Fibroblast of lung (primary cell): Measurements from ENCODE around the gene ICE2. TPM values are rescaled to one million over a fixed set of nuclear protein-coding genes. Genes with fewer than 3 reads are reported as not detected.

Experiments
- DNase-seq, 2 donors: peaks; one replicate each; pipeline versions ENCODE4 v3.0.0 to v3.0.0-alpha.2; 2010; ENCODE audit warnings: low read depth in 2 of 2
- H2AFZ ChIP-seq: 2 replicates; pipeline ENCODE4 v1.5.1; 2012; ENCODE audit warnings: low read length, control low read depth, inconsistent platforms
- H3K27ac ChIP-seq: 2 replicates; pipeline ENCODE4 v1.5.1; 2011; ENCODE audit warnings: low read length, control low read depth; ENCODE audit not compliant: insufficient read depth
- H3K27me3 ChIP-seq: 2 replicates; pipeline ENCODE4 v1.5.1; 2011; ENCODE audit warnings: mild to moderate bottlenecking, low read length; ENCODE audit not compliant: control insufficient read depth, insufficient read depth
- H3K36me3 ChIP-seq: 2 replicates; pipeline ENCODE4 v1.5.1; 2011; ENCODE audit warnings: low read length; ENCODE audit not compliant: control insufficient read depth, insufficient read depth
- H3K4me1 ChIP-seq: 2 replicates; pipeline ENCODE4 v1.5.1; 2011; ENCODE audit warnings: low read length; ENCODE audit not compliant: control insufficient read depth, insufficient read depth; ENCODE audit errors: extremely low read depth
- H3K4me2 ChIP-seq: 2 replicates; pipeline ENCODE4 v1.5.1; 2011; ENCODE audit warnings: low read length, control low read depth; ENCODE audit not compliant: insufficient read depth; ENCODE audit errors: extremely low read depth
- H3K4me3 ChIP-seq, 4 experiments: fragments of 200-600 bp in 1 of 4; sonication (generic) in 1 of 4; replicated peaks in 1 of 4; 2 replicates each; pipeline ENCODE4 v1.5.1; 2011 to 2016; ENCODE audit warnings: low read length in 4 of 4, low read depth in 3 of 4, mild to moderate bottlenecking in 3 of 4, control low read depth in 2 of 4, inconsistent platforms in 1 of 4, mixed read lengths in 1 of 4; ENCODE audit not compliant: insufficient read depth in 1 of 4; ENCODE audit errors: control extremely low read depth in 1 of 4
- H3K79me2 ChIP-seq: 2 replicates; pipeline ENCODE4 v1.5.1; 2012; ENCODE audit warnings: mild to moderate bottlenecking, low read length, inconsistent platforms; ENCODE audit not compliant: control insufficient read depth, insufficient read depth
- H3K9ac ChIP-seq: 2 replicates; pipeline ENCODE4 v1.5.1; 2011; ENCODE audit warnings: mild to moderate bottlenecking, low read length, control low read depth; ENCODE audit not compliant: insufficient read depth
- H3K9me3 ChIP-seq: 2 replicates; pipeline ENCODE4 v1.5.1; 2012; ENCODE audit warnings: low read depth, low read length; ENCODE audit not compliant: control insufficient read depth, insufficient read depth
- H4K20me1 ChIP-seq: 2 replicates; pipeline ENCODE4 v1.5.1; 2011; ENCODE audit warnings: low read length; ENCODE audit not compliant: control insufficient read depth, insufficient read depth; ENCODE audit errors: extremely low read depth
- EZH2 ChIP-seq: IDR thresholded peaks from 2 replicates; pipeline ENCODE4 v1.5.1; 2012; ENCODE audit warnings: low read length, control low read depth, mild to moderate bottlenecking; ENCODE audit errors: missing control alignments
- polyA plus RNA-seq, 2 donors: library from polyadenylated mRNA; depleted of rRNA in 1 of 2; stranded (reverse) in 1 of 2; unstranded in 1 of 2; fragments of >200 nt; gene quantifications; 2 replicates each; pipeline ENCODE4 v1.2.1, GENCODE V29; 2011 to 2012; ENCODE audit warnings: missing spikeins in 1 of 2
- total RNA-seq: library from RNA; depleted of rRNA; stranded (reverse); fragments of >200 nt; gene quantifications from 2 replicates; pipeline ENCODE4 v1.2.1, GENCODE V29; 2014
- TF ChIP-seq, protein P1 (sequence below), 2 donors: IDR thresholded peaks in 1 of 2; conservative IDR thresholded peaks in 1 of 2; 1 replicate in 1 of 2; 2 replicates in 1 of 2; pipeline ENCODE4 v1.5.1; 2011 to 2012; ENCODE audit warnings: low read length in 2 of 2, control low read depth in 1 of 2, inconsistent platforms in 1 of 2, low read depth in 1 of 2, mild to moderate bottlenecking in 1 of 2

Gene ICE2
- total and polyA plus RNA-seq, 2 donors (not counting 1 experiment from before 2014, with no cell fraction given), result 22.3 to 38.6 TPM

DNA sequence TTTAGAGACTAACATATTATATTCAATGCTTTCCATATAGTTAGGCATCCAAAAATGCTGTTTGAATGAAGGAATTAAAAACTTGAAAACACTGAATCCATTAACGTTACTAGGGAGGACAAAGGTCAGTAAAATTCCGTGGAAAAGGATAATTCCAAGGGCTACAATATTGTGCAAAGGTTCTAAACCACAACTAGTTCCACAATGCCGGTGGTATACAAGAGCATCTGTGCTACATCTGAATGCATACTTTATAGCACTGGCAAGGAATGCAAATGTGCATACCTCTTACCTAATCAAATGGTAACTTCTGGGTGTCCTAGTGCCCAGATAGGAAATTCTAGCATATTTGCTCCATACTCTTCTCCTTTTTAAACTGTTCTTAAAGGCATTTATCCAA, 2.2 kb downstream of the ICE2 start:
- H3K4me3 ChIP-seq, result peak overlapping the region in 2 of 4 experiments; percentile 72 to 85
- no peaks in the 10 kb centered on the region for H3K27me3 ChIP-seq
- TF ChIP-seq EZH2, result no peak
- TF ChIP-seq, protein P1, sequence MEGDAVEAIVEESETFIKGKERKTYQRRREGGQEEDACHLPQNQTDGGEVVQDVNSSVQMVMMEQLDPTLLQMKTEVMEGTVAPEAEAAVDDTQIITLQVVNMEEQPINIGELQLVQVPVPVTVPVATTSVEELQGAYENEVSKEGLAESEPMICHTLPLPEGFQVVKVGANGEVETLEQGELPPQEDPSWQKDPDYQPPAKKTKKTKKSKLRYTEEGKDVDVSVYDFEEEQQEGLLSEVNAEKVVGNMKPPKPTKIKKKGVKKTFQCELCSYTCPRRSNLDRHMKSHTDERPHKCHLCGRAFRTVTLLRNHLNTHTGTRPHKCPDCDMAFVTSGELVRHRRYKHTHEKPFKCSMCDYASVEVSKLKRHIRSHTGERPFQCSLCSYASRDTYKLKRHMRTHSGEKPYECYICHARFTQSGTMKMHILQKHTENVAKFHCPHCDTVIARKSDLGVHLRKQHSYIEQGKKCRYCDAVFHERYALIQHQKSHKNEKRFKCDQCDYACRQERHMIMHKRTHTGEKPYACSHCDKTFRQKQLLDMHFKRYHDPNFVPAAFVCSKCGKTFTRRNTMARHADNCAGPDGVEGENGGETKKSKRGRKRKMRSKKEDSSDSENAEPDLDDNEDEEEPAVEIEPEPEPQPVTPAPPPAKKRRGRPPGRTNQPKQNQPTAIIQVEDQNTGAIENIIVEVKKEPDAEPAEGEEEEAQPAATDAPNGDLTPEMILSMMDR (conservative IDR thresholded peaks at IDR 0.05 in 1 of 2, IDR thresholded peaks at IDR 0.05 in 1 of 2; ENCODE audit: low read depth in 1 of 2, low read length in 2 of 2), result no peak
- H3K4me1 ChIP-seq, result no peaks in the 10 kb centered on the region
- no peak overlapping the region for H2AFZ ChIP-seq
- DNase-seq, result peak in 1 of 2 donors; percentile 82
- H3K27ac ChIP-seq, result no peak overlapping the region
- H3K4me2 ChIP-seq, result peak overlapping the region; percentile 32
- H3K9ac ChIP-seq, result no peak overlapping the region
- H3K9me3 ChIP-seq, result no peaks in the 10 kb centered on the region
- peaks cover 16% of the 10 kb centered on the region for H3K79me2 ChIP-seq
- H3K36me3 ChIP-seq, result no peaks in the 10 kb centered on the region
- H4K20me1 ChIP-seq, result no peaks in the 10 kb centered on the region

DNA sequence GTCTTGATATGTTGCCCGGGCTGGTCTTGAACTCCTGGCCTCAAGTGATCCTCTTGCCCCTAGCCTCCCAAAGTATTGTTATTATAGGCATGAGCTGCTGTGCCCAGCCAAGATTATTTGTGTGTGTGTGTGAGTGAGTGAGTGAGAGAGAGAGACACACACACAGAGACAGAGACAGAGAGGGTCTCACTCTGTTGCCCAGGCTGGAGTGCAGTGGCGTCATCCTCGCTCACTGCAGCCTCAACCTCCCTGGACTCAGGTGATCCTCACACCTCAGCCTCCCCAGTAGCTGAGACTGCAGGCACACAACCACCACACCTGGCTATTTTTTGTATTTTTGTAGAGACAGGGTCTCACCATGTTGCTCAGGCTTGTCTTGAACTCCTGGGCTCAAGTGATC, 5.8 kb downstream of the ICE2 start:
- H4K20me1 ChIP-seq, result no peaks in the 10 kb centered on the region
- no peaks in the 10 kb centered on the region for H3K4me1 ChIP-seq
- H3K27ac ChIP-seq, result no peak overlapping the region
- H3K9me3 ChIP-seq, result no peaks in the 10 kb centered on the region
- H3K79me2 ChIP-seq, result peaks cover 13% of the 10 kb centered on the region
- H3K4me3 ChIP-seq, result no peak overlapping the region
- TF ChIP-seq EZH2, result no peak
- TF ChIP-seq, protein P1 (conservative IDR thresholded peaks at IDR 0.05 in 1 of 2, IDR thresholded peaks at IDR 0.05 in 1 of 2; ENCODE audit: low read depth in 1 of 2, low read length in 2 of 2), result no peak
- no peak overlapping the region for H3K9ac ChIP-seq
- H3K27me3 ChIP-seq, result no peaks in the 10 kb centered on the region
- no peak overlapping the region for H3K4me2 ChIP-seq
- no peak for DNase-seq
- H3K36me3 ChIP-seq, result peaks cover 2% of the 10 kb centered on the region
- no peak overlapping the region for H2AFZ ChIP-seq

DNA sequence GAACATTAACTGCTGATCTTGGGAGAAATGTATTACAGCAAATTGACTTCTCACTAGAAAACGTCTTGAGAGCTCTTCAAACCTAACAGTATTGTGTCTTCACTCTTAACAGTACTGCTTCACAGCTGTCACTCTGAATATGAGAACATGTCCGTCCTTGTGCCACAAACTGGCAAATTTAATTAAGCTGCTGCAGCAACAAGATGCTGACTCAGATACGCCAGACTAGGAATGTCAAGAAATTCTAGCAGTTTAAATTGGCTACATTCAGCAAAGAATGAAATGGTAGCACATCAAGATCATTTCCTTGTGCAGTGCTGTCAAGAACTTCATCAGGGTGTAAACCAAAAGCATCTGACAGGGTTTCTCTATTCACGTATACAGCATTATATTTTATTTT, 7.6 kb downstream of the ICE2 start:
- peaks cover 2% of the 10 kb centered on the region for H3K36me3 ChIP-seq
- H3K4me2 ChIP-seq, result no peak overlapping the region
- no peaks in the 10 kb centered on the region for H4K20me1 ChIP-seq
- no peak overlapping the region for H3K4me3 ChIP-seq
- H3K9ac ChIP-seq, result no peak overlapping the region
- DNase-seq, result no peak
- TF ChIP-seq, protein P1 (conservative IDR thresholded peaks at IDR 0.05 in 1 of 2, IDR thresholded peaks at IDR 0.05 in 1 of 2; ENCODE audit: low read depth in 1 of 2, low read length in 2 of 2), result no peak
- no peak for TF ChIP-seq EZH2
- no peaks in the 10 kb centered on the region for H3K9me3 ChIP-seq
- H3K79me2 ChIP-seq, result peaks cover 3% of the 10 kb centered on the region
- no peaks in the 10 kb centered on the region for H3K4me1 ChIP-seq
- H3K27ac ChIP-seq, result no peak overlapping the region
- no peak overlapping the region for H2AFZ ChIP-seq
- no peaks in the 10 kb centered on the region for H3K27me3 ChIP-seq
